Left lung (tissue), 10 donors: ENCODE results near the gene KIF20B. TPM values are rescaled to one million over a fixed set of nuclear protein-coding genes. Genes with fewer than 3 reads are reported as not detected.

Experiments
- ATAC-seq: fragments of 200-7000 bp; cut with Tn5 transposase; one replicate; pipeline ENCODE4 v1.9.1; 2020; ENCODE audit warnings: moderate library complexity
- DNase-seq, 4 donors: peaks; one replicate each; pipeline ENCODE4 v3.0.0-alpha.2; 2013 to 2020
- H3K27ac ChIP-seq, 2 donors: fragments of 200-600 bp; sonication (generic) in 1 of 2; one replicate each; pipeline versions ENCODE4 v1.5.0 to v1.8.0; 2020 to 2021
- H3K27me3 ChIP-seq, 2 donors: fragments of 200-600 bp; sonication (generic) in 1 of 2; one replicate each; pipeline versions ENCODE4 v1.5.0 to v1.8.0; 2020 to 2021
- H3K36me3 ChIP-seq, 2 donors: fragments of 200-600 bp; sonication (generic) in 1 of 2; one replicate each; pipeline versions ENCODE4 v1.5.0 to v1.8.0; 2020 to 2021
- H3K4me1 ChIP-seq, 2 donors: fragments of 200-600 bp; one replicate each; pipeline ENCODE4 v1.8.0; 2021
- H3K4me3 ChIP-seq, 2 donors: fragments of 200-600 bp; sonication (generic) in 1 of 2; one replicate each; pipeline versions ENCODE4 v1.5.0 to v1.8.0; 2020 to 2021; ENCODE audit warnings: mild to moderate bottlenecking in 1 of 2
- H3K9me3 ChIP-seq, 2 donors: fragments of 200-600 bp; sonication (generic) in 1 of 2; one replicate each; pipeline versions ENCODE4 v1.5.0 to v1.8.0; 2020 to 2021
- CTCF ChIP-seq, 2 donors: fragments of 200-600 bp; sonication (generic) in 1 of 2; IDR thresholded peaks; one replicate each; pipeline versions ENCODE4 v1.5.0 to v1.8.0; 2021; ENCODE audit warnings: antibody characterized with exemption in 2 of 2
- intact Hi-C, 2 donors: fragments of 100-400 bp; cut with DNase I; formaldehyde crosslinking; loops; one replicate each; pipeline versions ENCODE4 v1.11.2 to v1.14.2; 2022
- polyA plus RNA-seq, 6 donors: library from polyadenylated mRNA; unstranded; fragments of 120-200 nt; gene quantifications; one replicate each; pipeline ENCODE4 v1.2.1, GENCODE V29; 2013; ENCODE audit not compliant: insufficient read length in 6 of 6
- total RNA-seq, 2 donors: library from RNA; stranded (reverse); fragmentation: NEBNext Ultra II Directional; extraction: Animal tissue kit (Norgen Biotek cat#: 25700); gene quantifications; one replicate each; pipeline ENCODE4 v1.2.1, GENCODE V29; 2021
- donor health status: DM: no; HTN: yes; CAD: no.
- donor health status: DM: no; HTN: no; CAD: no.

The KIF20B gene
- total and polyA plus RNA-seq, 8 donors: 10.0 to 26.9 (median 17.2) TPM

GRCh38 chr10:89808842-89809241 is 107.5 kb downstream of the KIF20B start:
- intact Hi-C loops: no loop called here
- Histone ChIP-seq H3K4me3 (no peak overlapping the region), H3K27me3 (no peaks in the 10 kb centered on the region), H3K4me1 (no peaks in the 10 kb centered on the region), H3K9me3 (no peaks in the 10 kb centered on the region), H3K27ac (no peak overlapping the region), H3K36me3 (no peaks in the 10 kb centered on the region)
- DNase-seq (no peak), ATAC-seq (no peak)
- no peak for TF ChIP-seq CTCF (IDR thresholded peaks at IDR 0.05)

GRCh38 chr10:89809766-89810165 is 108.4 kb downstream of the KIF20B start:
- intact Hi-C loops: no loop called here
- Histone ChIP-seq H3K4me1 (no peaks in the 10 kb centered on the region), H3K27ac (no peak overlapping the region), H3K4me3 (no peak overlapping the region), H3K27me3 (no peaks in the 10 kb centered on the region), H3K36me3 (no peaks in the 10 kb centered on the region), H3K9me3 (no peaks in the 10 kb centered on the region)
- no peak for TF ChIP-seq CTCF (IDR thresholded peaks at IDR 0.05)
- ATAC-seq (no peak), DNase-seq (no peak)

- Histone ChIP-seq H3K4me3 (no peak overlapping the region), H3K36me3 (no peaks in the 10 kb centered on the region), H3K27ac (no peak overlapping the region), H3K4me1 (no peaks in the 10 kb centered on the region), H3K9me3 (no peaks in the 10 kb centered on the region), H3K27me3 (no peaks in the 10 kb centered on the region)
- TF ChIP-seq CTCF (IDR thresholded peaks at IDR 0.05): no peak
- DNase-seq (no peak), ATAC-seq (no peak)
- intact Hi-C loops: no loop called here
Observed at GRCh38 chr10:89810908-89811525, 109.6 kb downstream of the KIF20B start.

GRCh38 chr10:89813546-89813945 is 112.2 kb downstream of the KIF20B start:
- Histone ChIP-seq H3K27ac (no peak overlapping the region), H3K9me3 (peaks cover 0 to under 1% of the 10 kb centered on the region in 2 donors), H3K4me1 (no peaks in the 10 kb centered on the region), H3K36me3 (no peaks in the 10 kb centered on the region), H3K27me3 (no peaks in the 10 kb centered on the region), H3K4me3 (no peak overlapping the region)
- intact Hi-C loops: no loop called here
- TF ChIP-seq CTCF (IDR thresholded peaks at IDR 0.05): no peak
- ATAC-seq (no peak), DNase-seq (no peak)

GRCh38 chr10:89814278-89814677 is 112.9 kb downstream of the KIF20B start:
- no peak for TF ChIP-seq CTCF (IDR thresholded peaks at IDR 0.05)
- Histone ChIP-seq H3K4me1 (no peaks in the 10 kb centered on the region), H3K4me3 (no peak overlapping the region), H3K9me3 (peaks cover 0 to 8% of the 10 kb centered on the region in 2 donors), H3K27me3 (no peaks in the 10 kb centered on the region), H3K36me3 (no peaks in the 10 kb centered on the region), H3K27ac (no peak overlapping the region)
- DNase-seq: no peak
- intact Hi-C loops: no loop called here
- no peak for ATAC-seq
